HepG2 (cell line): ENCODE measurements around the gene FAM118B. TPM values are rescaled to one million over a fixed set of nuclear protein-coding genes. Genes with fewer than 3 reads are reported as not detected.

Source experiments
- DNMT3B ChIP-seq: conservative IDR thresholded peaks from 2 replicates; pipeline ENCODE4 v1.6.1; 2016; ENCODE audit warnings: missing biosample characterization, control low read depth
- HIVEP1 ChIP-seq: sonication (generic); formaldehyde crosslinking; IDR thresholded peaks from 2 replicates; pipeline ENCODE4 v1.4.0; 2020; ENCODE audit warnings: mild to moderate bottlenecking, missing genetic modification reagents
- HNF1B ChIP-seq: sonication (generic); formaldehyde crosslinking; IDR thresholded peaks from 2 replicates; pipeline ENCODE4 v1.5.1; 2020; ENCODE audit warnings: mild to moderate bottlenecking, moderate library complexity, missing genetic modification reagents
- HNRNPH1 ChIP-seq: fragments of 200-400 bp; formaldehyde crosslinking; optimal IDR thresholded peaks from 2 replicates; pipeline ENCODE3; 2017; ENCODE audit warnings: mild to moderate bottlenecking, low read depth, low read length
- HNRNPK ChIP-seq: fragments of 200-400 bp; formaldehyde crosslinking; IDR thresholded peaks from 2 replicates; pipeline ENCODE4 v1.6.1; 2018; ENCODE audit warnings: low read length, low read depth, moderate library complexity, mild to moderate bottlenecking; ENCODE audit not compliant: poor library complexity, severe bottlenecking
- HOXD1 ChIP-seq: sonication (generic); formaldehyde crosslinking; IDR thresholded peaks from 2 replicates; pipeline ENCODE4 v1.5.0; 2020; ENCODE audit warnings: missing genetic modification reagents
- IRF9 ChIP-seq: sonication (generic); formaldehyde crosslinking; IDR thresholded peaks from 2 replicates; pipeline ENCODE4 v1.8.0; 2022; ENCODE audit warnings: missing genetic modification reagents, mild to moderate bottlenecking, borderline replicate concordance
- KAT7 ChIP-seq: IDR thresholded peaks from 2 replicates; pipeline ENCODE4 v1.6.1; 2018; ENCODE audit warnings: borderline replicate concordance, missing compliant biosample characterization
- KDM1A ChIP-seq: IDR thresholded peaks from 2 replicates; pipeline ENCODE4 v1.6.1; 2016; ENCODE audit warnings: missing compliant biosample characterization
- MAFF ChIP-seq: IDR thresholded peaks from 2 replicates; pipeline ENCODE4 v1.6.1; 2011; ENCODE audit warnings: low read depth, low read length, improper control_type of control experiment
- ONECUT2 ChIP-seq: sonication (generic); formaldehyde crosslinking; IDR thresholded peaks from 2 replicates; pipeline ENCODE4 v1.4.0; 2020; ENCODE audit warnings: missing genetic modification reagents
- POLR2G ChIP-seq: fragments of 200-400 bp; formaldehyde crosslinking; IDR thresholded peaks from 2 replicates; pipeline ENCODE4 v1.6.1; 2018; ENCODE audit warnings: mild to moderate bottlenecking, low read depth, low read length, moderate library complexity
- ZFP1 ChIP-seq: IDR thresholded peaks from 2 replicates; pipeline ENCODE4 v1.6.1; 2016
- ZHX1 ChIP-seq: sonication (generic); formaldehyde crosslinking; IDR thresholded peaks from 2 replicates; pipeline ENCODE4 v1.8.1; 2022; ENCODE audit warnings: low read depth, mild to moderate bottlenecking, missing genetic modification reagents
- ZNF10 ChIP-seq: sonication (generic); formaldehyde crosslinking; IDR thresholded peaks from 2 replicates; pipeline ENCODE4 v1.4.0; 2020; ENCODE audit warnings: mild to moderate bottlenecking, low read depth, missing genetic modification reagents, borderline replicate concordance
- ZNF160 ChIP-seq: sonication (generic); formaldehyde crosslinking; IDR thresholded peaks from 2 replicates; pipeline ENCODE4 v1.8.0; 2022; ENCODE audit warnings: mild to moderate bottlenecking, inconsistent platforms, missing genetic modification reagents
- ZNF281 ChIP-seq: sonication (generic); formaldehyde crosslinking; IDR thresholded peaks from 2 replicates; pipeline ENCODE4 v1.4.0; 2020; ENCODE audit warnings: missing genetic modification reagents, borderline replicate concordance
- ZNF510 ChIP-seq: sonication (generic); formaldehyde crosslinking; IDR thresholded peaks from 2 replicates; pipeline ENCODE4 v1.4.0; 2020; ENCODE audit warnings: low read depth, mild to moderate bottlenecking, missing genetic modification reagents
- ZNF775 ChIP-seq: sonication (generic); formaldehyde crosslinking; IDR thresholded peaks from 2 replicates; pipeline ENCODE4 v1.4.0; 2020; ENCODE audit warnings: missing genetic modification reagents, mild to moderate bottlenecking, moderate library complexity, borderline replicate concordance
- ZNF816 ChIP-seq: sonication (generic); formaldehyde crosslinking; IDR thresholded peaks from 2 replicates; pipeline ENCODE4 v1.8.0; 2022; ENCODE audit warnings: missing genetic modification reagents, mild to moderate bottlenecking, borderline replicate concordance
- polyA plus RNA-seq, 8 experiments: library from polyadenylated mRNA; depleted of rRNA in 3 of 8; stranded (reverse) in 7 of 8; unstranded in 1 of 8; fragments of >200 nt; fragmentation: Illumina TruSeq in 4 of 8; extraction: Trizol in 4 of 8; gene quantifications; 2 replicates each; pipeline versions ENCODE4 v1.2.1 to v1.2.3, GENCODE V29; 2011 to 2016; ENCODE audit warnings: low read depth in 4 of 8, missing spikeins in 1 of 8, mixed read lengths in 1 of 8; ENCODE audit not compliant: insufficient read depth in 1 of 8
- total RNA-seq, 5 experiments: library from RNA; depleted of rRNA; stranded (reverse); fragments of >200 nt; fragmentation: Illumina TruSeq; extraction: Trizol; gene quantifications; 2 replicates each; pipeline ENCODE4 v1.2.3, GENCODE V29; 2016; ENCODE audit warnings: low read depth in 1 of 5

FAM118B gene
- total and polyA plus RNA-seq, 2 of the 13 experiments (the other 11 are each of a cell fraction or from before 2014, with no cell fraction given): 10.2 to 25.7 TPM

- TF ChIP-seq ZHX1 (CRISPR knock-in tag): peak; percentile 88; the same call in 1 of the 2 replicates
- TF ChIP-seq ZNF281 (CRISPR knock-in tag): peak; percentile 21; the same call in 1 of the 2 replicates
- peak; percentile 24; the same call in 1 of the 2 replicates for TF ChIP-seq DNMT3B
- TF ChIP-seq ZNF816 (CRISPR knock-in tag): peak; percentile 92
- no peak; the same call in 1 of the 2 replicates for TF ChIP-seq ONECUT2 (CRISPR knock-in tag)
- peak; percentile 78; the same call in 1 of the 2 replicates for TF ChIP-seq KAT7 (CRISPR knock-in tag)
- TF ChIP-seq HOXD1 (CRISPR knock-in tag): peak; percentile 68; the same call in 1 of the 2 replicates
- peak; percentile 99 for TF ChIP-seq POLR2G
- no peak for TF ChIP-seq KDM1A
- peak; percentile 49 for TF ChIP-seq ZNF160 (CRISPR knock-in tag)
- TF ChIP-seq IRF9: peak; percentile 93
- TF ChIP-seq ZNF775 (CRISPR knock-in tag): 0 out of 2 replicates have a peak, but pooled peaks have one; percentile 67
- TF ChIP-seq MAFF: no peak
- TF ChIP-seq ZFP1 (CRISPR knock-in tag): no peak
- TF ChIP-seq HIVEP1 (CRISPR knock-in tag): peak; percentile 89
- no peak for TF ChIP-seq ZNF10 (CRISPR knock-in tag)
- peak; percentile 97; the same call in 1 of the 2 replicates for TF ChIP-seq ZNF510 (CRISPR knock-in tag)
- TF ChIP-seq HNRNPH1: no peak
- no peak for TF ChIP-seq HNRNPK
- TF ChIP-seq HNF1B: peak; percentile 91
These were observed 92.3 kb downstream of the FAM118B start, which contains the start of gene DCPS (continued) for GRCh38 chr11:126303623-126304456.
